ENCODE measurements around the gene INPP5A. TPM values are rescaled to one million over a fixed set of nuclear protein-coding genes. Genes with fewer than 3 reads are reported as not detected.

Gene INPP5A
- total RNA-seq, 1 experiment from 2014 or later: 22.6 TPM

- no TSS peak for BruUV-seq (replicated peaks)
- H3F3A ChIP-seq (ENCODE audit: low read length, unreplicated experiment): no peaks in the 10 kb centered on the region
- ATAC-seq: no peak
- H2AFZ ChIP-seq (ENCODE audit: low read length): no peak overlapping the region
- intact Hi-C loops (cut with micrococcal nuclease): no loop called here
- TF ChIP-seq EZH2 (IDR thresholded peaks at IDR 0.05; ENCODE audit: low read length, unreplicated experiment) (no peak), EZH2phosphoT487 (IDR thresholded peaks at IDR 0.05; ENCODE audit: borderline replicate concordance, low read length) (no peak), CTCF (conservative IDR thresholded peaks at IDR 0.05; ENCODE audit: low read depth, low read length) (no peak)
- no peaks in the 10 kb centered on the region for H3K9me2 ChIP-seq (replicated peaks; ENCODE audit: low read length)
- H3K27me3 ChIP-seq (ENCODE audit: low read length): no peaks in the 10 kb centered on the region
- H3K4me2 ChIP-seq (ENCODE audit: low read length): no peak overlapping the region
- H3K9me3 ChIP-seq (ENCODE audit: low read length): no peaks in the 10 kb centered on the region
- no peak for DNase-seq
- no peak overlapping the region for H3K27ac ChIP-seq (ENCODE audit: low read length)
- H3K9ac ChIP-seq (ENCODE audit: low read length): no peak overlapping the region
- no peaks in the 10 kb centered on the region for H3K4me1 ChIP-seq (ENCODE audit: insufficient read depth, low read length)
- H3K79me2 ChIP-seq (ENCODE audit: low read length): no peaks in the 10 kb centered on the region
- no peaks in the 10 kb centered on the region for H4K20me1 ChIP-seq (ENCODE audit: low read length)
- POLR2A ChIA-PET (ENCODE audit: unreplicated experiment): no interaction called here
- H3K36me3 ChIP-seq (ENCODE audit: low read depth, low read length): no peaks in the 10 kb centered on the region
- no peak overlapping the region for H3K4me3 ChIP-seq (ENCODE audit: low read length)
- CTCF ChIA-PET: no interaction called here
Observed at GRCh38 chr10:132727411-132727810, 189.8 kb downstream of the INPP5A start.

DNA sequence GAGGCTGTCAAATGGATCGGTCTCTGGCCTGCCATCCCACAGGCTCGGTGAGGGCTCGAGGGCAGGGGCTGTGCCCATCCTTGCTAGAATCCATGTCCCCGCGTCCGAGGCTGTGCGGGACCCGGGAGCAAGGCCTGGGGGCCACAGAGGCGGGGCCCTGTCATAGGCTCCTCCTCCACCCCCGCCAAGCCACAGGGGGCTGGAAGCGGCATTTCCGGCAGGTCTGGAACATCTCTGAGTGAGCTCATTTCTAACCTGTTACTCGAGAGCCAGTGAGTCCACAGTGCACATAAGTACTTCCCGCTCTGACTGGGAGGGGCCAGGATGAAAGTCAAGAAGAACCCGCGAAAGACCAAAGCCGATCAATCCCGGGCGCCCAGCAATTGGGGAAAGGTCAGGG lies 190.7 kb downstream of the INPP5A start:
- ATAC-seq (no peak), DNase-seq (no peak)
- no peak overlapping the region for H3K4me3 ChIP-seq (ENCODE audit: low read length)
- no peak overlapping the region for H3K9ac ChIP-seq (ENCODE audit: low read length)
- H3K36me3 ChIP-seq (ENCODE audit: low read depth, low read length): no peaks in the 10 kb centered on the region
- H3K4me1 ChIP-seq (ENCODE audit: insufficient read depth, low read length): no peaks in the 10 kb centered on the region
- no peak overlapping the region for H2AFZ ChIP-seq (ENCODE audit: low read length)
- H3K27ac ChIP-seq (ENCODE audit: low read length): no peak overlapping the region
- H3K9me2 ChIP-seq (replicated peaks; ENCODE audit: low read length): no peaks in the 10 kb centered on the region
- H3K27me3 ChIP-seq (ENCODE audit: low read length): no peaks in the 10 kb centered on the region
- H4K20me1 ChIP-seq (ENCODE audit: low read length): no peaks in the 10 kb centered on the region
- no TSS peak for BruUV-seq (replicated peaks)
- intact Hi-C loops (cut with micrococcal nuclease): no loop called here
- H3K4me2 ChIP-seq (ENCODE audit: low read length): no peak overlapping the region
- H3K9me3 ChIP-seq (ENCODE audit: low read length): no peaks in the 10 kb centered on the region
- no peaks in the 10 kb centered on the region for H3F3A ChIP-seq (ENCODE audit: low read length, unreplicated experiment)
- ChIA-PET CTCF (no interaction called here), POLR2A (ENCODE audit: unreplicated experiment) (no interaction called here)
- H3K79me2 ChIP-seq (ENCODE audit: low read length): no peaks in the 10 kb centered on the region
- TF ChIP-seq EZH2phosphoT487 (IDR thresholded peaks at IDR 0.05; ENCODE audit: borderline replicate concordance, low read length) (no peak), EZH2 (IDR thresholded peaks at IDR 0.05; ENCODE audit: low read length, unreplicated experiment) (no peak), CTCF (conservative IDR thresholded peaks at IDR 0.05; ENCODE audit: low read depth, low read length) (no peak)

- Histone ChIP-seq H3K9me3 (ENCODE audit: low read length) (no peaks in the 10 kb centered on the region), H3K4me2 (ENCODE audit: low read length) (no peak overlapping the region), H3K79me2 (ENCODE audit: low read length) (no peaks in the 10 kb centered on the region), H3K27me3 (ENCODE audit: low read length) (no peaks in the 10 kb centered on the region), H3K27ac (ENCODE audit: low read length) (no peak overlapping the region), H4K20me1 (ENCODE audit: low read length) (no peaks in the 10 kb centered on the region), H3K9ac (ENCODE audit: low read length) (no peak overlapping the region), H3K9me2 (replicated peaks; ENCODE audit: low read length) (no peaks in the 10 kb centered on the region), H2AFZ (ENCODE audit: low read length) (no peak overlapping the region), H3K4me1 (ENCODE audit: insufficient read depth, low read length) (no peaks in the 10 kb centered on the region), H3K36me3 (ENCODE audit: low read depth, low read length) (no peaks in the 10 kb centered on the region), H3K4me3 (ENCODE audit: low read length) (no peak overlapping the region), H3F3A (ENCODE audit: low read length, unreplicated experiment) (no peaks in the 10 kb centered on the region)
- intact Hi-C loops (cut with micrococcal nuclease): no loop called here
- no peak for TF ChIP-seq EZH2 (IDR thresholded peaks at IDR 0.05; ENCODE audit: low read length, unreplicated experiment)
- TF ChIP-seq CTCF (conservative IDR thresholded peaks at IDR 0.05; ENCODE audit: low read depth, low read length): no peak
- TF ChIP-seq EZH2phosphoT487 (IDR thresholded peaks at IDR 0.05; ENCODE audit: borderline replicate concordance, low read length): no peak
- BruUV-seq (replicated peaks): no TSS peak
- DNase-seq: no peak
- no peak for ATAC-seq
- CTCF ChIA-PET: no interaction called here
- POLR2A ChIA-PET (ENCODE audit: unreplicated experiment): no interaction called here
Observed at GRCh38 chr10:132728741-132729140, 191.2 kb downstream of the INPP5A start.

Measured in PC-3 (cell line).